ENCODE measurements around the gene GLB1L3.

The GLB1L3 gene

DNA sequence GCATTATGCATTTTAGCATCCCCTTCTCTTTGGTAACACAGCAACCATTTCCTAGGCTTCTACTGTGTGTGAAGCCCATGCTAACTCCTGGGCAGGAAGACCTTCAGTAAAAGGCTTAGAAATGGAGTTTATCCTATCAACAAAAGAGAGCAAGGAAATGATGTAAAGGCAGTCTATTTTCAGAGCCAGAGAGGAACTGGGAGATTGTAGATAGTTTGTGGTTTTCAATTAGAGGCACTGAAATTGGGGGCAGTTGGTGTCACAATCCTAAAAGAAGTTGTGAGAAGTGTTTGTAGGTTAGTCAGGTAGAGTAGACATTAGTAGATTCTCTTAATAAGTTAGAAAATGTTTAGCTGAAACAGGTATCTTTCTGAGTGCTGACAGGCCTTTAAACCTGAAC, 15.7 kb upstream of the GLB1L3 start:
- TF ChIP-seq GABPA (IDR thresholded peaks at IDR 0.05; ENCODE audit: low read depth) (no peak), SPI1 (IDR thresholded peaks at IDR 0.05; ENCODE audit: borderline replicate concordance, low read depth) (peak; percentile 66)
- Histone ChIP-seq H3K27ac (replicated peaks) (no peak overlapping the region), H3K4me3 (replicated peaks; ENCODE audit: insufficient read depth, low read length) (no peak overlapping the region), H3K27me3 (ENCODE audit: insufficient read depth, poor library complexity, severe bottlenecking) (no peaks in the 10 kb centered on the region)
- no peak for DNase-seq (ENCODE audit: low read depth in 1 of 2, low spot score in 1 of 2)

GRCh38 chr11:134260983-134261382, 15.2 kb upstream of the GLB1L3 start:
- H3K27me3 ChIP-seq (ENCODE audit: insufficient read depth, poor library complexity, severe bottlenecking): no peaks in the 10 kb centered on the region
- no peak for TF ChIP-seq GABPA (IDR thresholded peaks at IDR 0.05; ENCODE audit: low read depth)
- TF ChIP-seq POLR2AphosphoS5 (IDR thresholded peaks at IDR 0.05; ENCODE audit: low read depth): no peak
- TF ChIP-seq, protein P1, sequence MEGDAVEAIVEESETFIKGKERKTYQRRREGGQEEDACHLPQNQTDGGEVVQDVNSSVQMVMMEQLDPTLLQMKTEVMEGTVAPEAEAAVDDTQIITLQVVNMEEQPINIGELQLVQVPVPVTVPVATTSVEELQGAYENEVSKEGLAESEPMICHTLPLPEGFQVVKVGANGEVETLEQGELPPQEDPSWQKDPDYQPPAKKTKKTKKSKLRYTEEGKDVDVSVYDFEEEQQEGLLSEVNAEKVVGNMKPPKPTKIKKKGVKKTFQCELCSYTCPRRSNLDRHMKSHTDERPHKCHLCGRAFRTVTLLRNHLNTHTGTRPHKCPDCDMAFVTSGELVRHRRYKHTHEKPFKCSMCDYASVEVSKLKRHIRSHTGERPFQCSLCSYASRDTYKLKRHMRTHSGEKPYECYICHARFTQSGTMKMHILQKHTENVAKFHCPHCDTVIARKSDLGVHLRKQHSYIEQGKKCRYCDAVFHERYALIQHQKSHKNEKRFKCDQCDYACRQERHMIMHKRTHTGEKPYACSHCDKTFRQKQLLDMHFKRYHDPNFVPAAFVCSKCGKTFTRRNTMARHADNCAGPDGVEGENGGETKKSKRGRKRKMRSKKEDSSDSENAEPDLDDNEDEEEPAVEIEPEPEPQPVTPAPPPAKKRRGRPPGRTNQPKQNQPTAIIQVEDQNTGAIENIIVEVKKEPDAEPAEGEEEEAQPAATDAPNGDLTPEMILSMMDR (IDR thresholded peaks at IDR 0.05; ENCODE audit: insufficient read depth, low read length): no peak
- no peak for TF ChIP-seq SPI1 (IDR thresholded peaks at IDR 0.05; ENCODE audit: borderline replicate concordance, low read depth)
- TF ChIP-seq REST (IDR thresholded peaks at IDR 0.05; ENCODE audit: insufficient replicate concordance, low read depth): no peak
- H3K4me3 ChIP-seq (replicated peaks; ENCODE audit: insufficient read depth, low read length): no peak overlapping the region
- no peak for DNase-seq (ENCODE audit: low read depth in 1 of 2, low spot score in 1 of 2)
- H3K27ac ChIP-seq (replicated peaks): no peak overlapping the region

GRCh38 chr11:134261626-134262488, 14.3 kb upstream of the GLB1L3 start:
- DNase-seq (ENCODE audit: low read depth in 1 of 2, low spot score in 1 of 2): peak in 1 of 2 experiments; percentile 32
- Histone ChIP-seq H3K27ac (replicated peaks) (no peak overlapping the region), H3K27me3 (ENCODE audit: insufficient read depth, poor library complexity, severe bottlenecking) (no peaks in the 10 kb centered on the region), H3K4me3 (replicated peaks; ENCODE audit: insufficient read depth, low read length) (no peak overlapping the region)
- TF ChIP-seq GABPA (IDR thresholded peaks at IDR 0.05; ENCODE audit: low read depth): no peak
- no peak for TF ChIP-seq POLR2AphosphoS5 (IDR thresholded peaks at IDR 0.05; ENCODE audit: low read depth)
- no peak for TF ChIP-seq REST (IDR thresholded peaks at IDR 0.05; ENCODE audit: insufficient replicate concordance, low read depth)
- TF ChIP-seq, protein P1 (IDR thresholded peaks at IDR 0.05; ENCODE audit: insufficient read depth, low read length): peak; percentile 30
- TF ChIP-seq SPI1 (IDR thresholded peaks at IDR 0.05; ENCODE audit: borderline replicate concordance, low read depth): no peak

- Histone ChIP-seq H3K27ac (replicated peaks) (no peak overlapping the region), H3K4me3 (replicated peaks; ENCODE audit: insufficient read depth, low read length) (no peak overlapping the region), H3K27me3 (ENCODE audit: insufficient read depth, poor library complexity, severe bottlenecking) (no peaks in the 10 kb centered on the region)
- TF ChIP-seq, protein P1 (IDR thresholded peaks at IDR 0.05; ENCODE audit: insufficient read depth, low read length): no peak
- TF ChIP-seq POLR2AphosphoS5 (IDR thresholded peaks at IDR 0.05; ENCODE audit: low read depth): no peak
- TF ChIP-seq REST (IDR thresholded peaks at IDR 0.05; ENCODE audit: insufficient replicate concordance, low read depth): no peak
- no peak for TF ChIP-seq SPI1 (IDR thresholded peaks at IDR 0.05; ENCODE audit: borderline replicate concordance, low read depth)
- no peak for TF ChIP-seq GABPA (IDR thresholded peaks at IDR 0.05; ENCODE audit: low read depth)
- DNase-seq (ENCODE audit: low read depth in 1 of 2, low spot score in 1 of 2): no peak
These were observed 11.0 kb upstream of the GLB1L3 start for GRCh38 chr11:134264966-134265764.

Measured in HL-60 (cell line).